HepG2 (cell line): Measurements from ENCODE around the gene BTBD6. TPM values are rescaled to one million over a fixed set of nuclear protein-coding genes. Genes with fewer than 3 reads are reported as not detected.

Source experiments
- ATAC-seq: fragments of 200-7000 bp; cut with Tn5 transposase; 3 replicates; pipeline ENCODE4 v1.9.1; 2020; ENCODE audit warnings: mild to moderate bottlenecking, moderate library complexity
- BruUV-seq: library from RNA; stranded (reverse); fragments of 400-500 nt; replicated peaks from 2 replicates; lab custom pipeline; 2021; lab: Mats Ljungman, UMichigan
- CTCF ChIA-PET: fragments of 300-600 bp; formaldehyde crosslinking; extraction: SDS; loops from one replicate; lab custom pipeline; 2021; ENCODE audit warnings: low total read pairs, inconsistent platforms, low intra/inter-chr PET ratio; lab: Yijun Ruan, JAX
- POLR2A ChIA-PET: fragments of 350-600 bp; sonication (Branson Sonifier 250); formaldehyde crosslinking; loops from one replicate; lab custom pipeline; 2020; ENCODE audit warnings: antibody characterized with exemption, inconsistent platforms; lab: Yijun Ruan, JAX
- DNase-seq: peaks from one replicate; pipeline ENCODE4 v3.0.0-alpha.2; 2015; ENCODE audit warnings: low spot score
- FAIRE-seq: peaks from 3 replicates; lab custom pipeline; 2011; peaks lifted over from hg19 to GRCh38; lab: Jason Lieb, UNC
- H2AFZ ChIP-seq: one replicate; pipeline ENCODE4 v1.6.1; 2011; ENCODE audit warnings: low read length, inconsistent platforms
- H3K27ac ChIP-seq: fragments of 300-600 bp; 3 replicates; pipeline ENCODE4 v1.8.0; 2011; ENCODE audit warnings: mixed run types, mild to moderate bottlenecking, mixed read lengths, low read length, inconsistent platforms; ENCODE audit not compliant: insufficient read depth; ENCODE audit errors: extremely low read length
- H3K27me3 ChIP-seq, 2 experiments: fragments of 200-600 bp in 1 of 2; 2 replicates in 1 of 2; 3 replicates in 1 of 2; pipeline versions ENCODE4 v1.6.0 to v1.8.0; 2011; ENCODE audit warnings: low read length in 2 of 2, mild to moderate bottlenecking in 2 of 2, moderate library complexity in 2 of 2, inconsistent platforms in 1 of 2; ENCODE audit not compliant: insufficient read depth in 2 of 2, control insufficient read depth in 1 of 2
- H3K36me3 ChIP-seq, 2 experiments: fragments of 200-600 bp in 1 of 2; replicated peaks in 1 of 2; 2 replicates in 1 of 2; 3 replicates in 1 of 2; pipeline versions ENCODE4 v1.5.1 to v1.8.0; 2011; ENCODE audit warnings: low read length in 2 of 2, inconsistent platforms in 1 of 2; ENCODE audit not compliant: insufficient read depth in 2 of 2, control insufficient read depth in 1 of 2
- H3K4me1 ChIP-seq: 2 replicates; pipeline ENCODE4 v1.5.1; 2012; ENCODE audit warnings: low read length, inconsistent platforms; ENCODE audit not compliant: insufficient read depth
- H3K4me2 ChIP-seq: 2 replicates; pipeline ENCODE4 v1.6.0; 2011; ENCODE audit warnings: low read depth, low read length, inconsistent platforms
- H3K4me3 ChIP-seq, 3 experiments: fragments of 200-600 bp in 1 of 3; sonication (generic), shearing (Covaris generic) in 1 of 3; replicated peaks in 1 of 3; 2 replicates each; pipeline ENCODE4 v1.5.1; 2011 to 2016; ENCODE audit warnings: low read length in 3 of 3, inconsistent platforms in 2 of 3, low read depth in 2 of 3, mild to moderate bottlenecking in 2 of 3, control low read depth in 1 of 3, mixed read lengths in 1 of 3; ENCODE audit not compliant: insufficient read depth in 1 of 3
- H3K79me2 ChIP-seq: one replicate; pipeline ENCODE4 v1.6.1; 2011; ENCODE audit warnings: low read length, inconsistent platforms; ENCODE audit not compliant: insufficient read depth
- H3K9ac ChIP-seq: 2 replicates; pipeline ENCODE4 v1.6.0; 2011; ENCODE audit warnings: mild to moderate bottlenecking, low read depth, low read length, inconsistent platforms; ENCODE audit not compliant: insufficient read depth
- H3K9me3 ChIP-seq: 2 replicates; pipeline ENCODE4 v1.5.1; 2012; ENCODE audit warnings: mild to moderate bottlenecking, low read length
- H4K20me1 ChIP-seq: 2 replicates; pipeline ENCODE4 v1.6.0; 2011; ENCODE audit warnings: inconsistent platforms, mild to moderate bottlenecking, low read length, moderate library complexity; ENCODE audit not compliant: insufficient read depth
- AGO2 ChIP-seq: fragments of 200-400 bp; formaldehyde crosslinking; optimal IDR thresholded peaks from 2 replicates; pipeline ENCODE3; 2017; ENCODE audit warnings: mild to moderate bottlenecking, low read depth, low read length, moderate library complexity
- NFYC ChIP-seq: IDR thresholded peaks from 2 replicates; pipeline ENCODE4 v1.6.1; 2016; ENCODE audit warnings: missing genetic modification reagents, missing compliant biosample characterization
- TFDP1 ChIP-seq: IDR thresholded peaks from 2 replicates; pipeline ENCODE4 v1.6.1; 2016; ENCODE audit warnings: missing compliant biosample characterization, missing genetic modification reagents, borderline replicate concordance
- ZNF768 ChIP-seq: sonication (generic); formaldehyde crosslinking; IDR thresholded peaks from 2 replicates; pipeline ENCODE4 v1.4.0; 2020; ENCODE audit warnings: missing genetic modification reagents
- WGBS: methylation state at CpG from one replicate; pipeline ENCODE4 v1.1.6; 2017; ENCODE audit warnings: low lambda C conversion rate; 5-methylcytosine and 5-hydroxymethylcytosine counted together
- in situ Hi-C: cut with HindIII; loops from 2 replicates; pipeline ENCODE4 v1.10.0; 2017; ENCODE audit warnings: low pct_unique_long_range_greater_than_20kb; ENCODE audit not compliant: extremely low pct_ligation_motif_present
- intact Hi-C: fragments of 100-400 bp; cut with micrococcal nuclease; formaldehyde crosslinking; loops from one replicate; pipeline ENCODE4 v1.10.0; 2022; ENCODE audit not compliant: unreplicated experiment
- polyA plus RNA-seq, 8 experiments: library from polyadenylated mRNA; depleted of rRNA in 3 of 8; stranded (reverse) in 7 of 8; unstranded in 1 of 8; fragments of >200 nt; fragmentation: Illumina TruSeq in 4 of 8; extraction: Trizol in 4 of 8; gene quantifications; 2 replicates each; pipeline versions ENCODE4 v1.2.1 to v1.2.3, GENCODE V29; 2011 to 2016; ENCODE audit warnings: low read depth in 4 of 8, missing spikeins in 1 of 8, mixed read lengths in 1 of 8; ENCODE audit not compliant: insufficient read depth in 1 of 8
- total RNA-seq, 5 experiments: library from RNA; depleted of rRNA; stranded (reverse); fragments of >200 nt; fragmentation: Illumina TruSeq; extraction: Trizol; gene quantifications; 2 replicates each; pipeline ENCODE4 v1.2.3, GENCODE V29; 2016; ENCODE audit warnings: low read depth in 1 of 5

Gene BTBD6
- total and polyA plus RNA-seq, 2 of the 13 experiments (the other 11 are each of a cell fraction or from before 2014, with no cell fraction given) = not detected

- Histone ChIP-seq H3K4me2 (no peak overlapping the region), H3K36me3 (peaks cover 6 to 17% of the 10 kb centered on the region in 2 experiments), H3K27ac (no peak overlapping the region), H3K79me2 (no peaks in the 10 kb centered on the region), H3K9me3 (no peaks in the 10 kb centered on the region), H4K20me1 (no peaks in the 10 kb centered on the region), H2AFZ (no peak overlapping the region), H3K9ac (no peak overlapping the region), H3K27me3 (no peaks in the 10 kb centered on the region), H3K4me3 (no peak overlapping the region), H3K4me1 (no peaks in the 10 kb centered on the region)
- DNase-seq = no peak
- ATAC-seq = no peak
- ChIA-PET CTCF (no interaction called here), POLR2A (no interaction called here)
- FAIRE-seq = no peak
- no peak for TF ChIP-seq TFDP1 (CRISPR knock-in tag)
- intact Hi-C loops = no loop called here
- WGBS = 99% methylated on average over 16 of the region's 16 CpGs
- BruUV-seq = no TSS peak
- in situ Hi-C loops = no loop called here
Measured at GRCh38 chr14:105247026-105247425, 1.3 kb upstream of the BTBD6 start.

- CTCF ChIA-PET = no interaction called here
- H3K9ac ChIP-seq = no peak overlapping the region
- no peak overlapping the region for H3K4me2 ChIP-seq
- no peaks in the 10 kb centered on the region for H3K9me3 ChIP-seq
- H3K79me2 ChIP-seq = no peaks in the 10 kb centered on the region
- H3K36me3 ChIP-seq = peaks cover 8 to 24% of the 10 kb centered on the region in 2 experiments
- no peaks in the 10 kb centered on the region for H3K4me1 ChIP-seq
- TF ChIP-seq ZNF768 (peak; percentile 98), AGO2 (peak; percentile 27), NFYC (CRISPR knock-in tag) (no peak)
- ATAC-seq (no peak), DNase-seq (no peak), FAIRE-seq (no peak)
- intact Hi-C loops (no loop called here), in situ Hi-C loops (no loop called here)
- no peaks in the 10 kb centered on the region for H3K27me3 ChIP-seq
- no TSS peak for BruUV-seq
- WGBS = over 99% methylated on average over 34 of the region's 42 CpGs
- H3K4me3 ChIP-seq = no peak overlapping the region
- H4K20me1 ChIP-seq = no peaks in the 10 kb centered on the region
- H2AFZ ChIP-seq = no peak overlapping the region
- POLR2A ChIA-PET = no interaction called here
- H3K27ac ChIP-seq = no peak overlapping the region
Measured at GRCh38 chr14:105247715-105248367, 492 bp upstream of the BTBD6 start.
